ENCODE results near the gene STAP2. TPM values are rescaled to one million over a fixed set of nuclear protein-coding genes. Genes with fewer than 3 reads are reported as not detected.

Gene STAP2
- total RNA-seq, 1 experiment from 2014 or later: 72.6 TPM

GRCh38 chr19:4373013-4373367 is 34.4 kb upstream of the STAP2 start:
- Histone ChIP-seq H3K4me3 (ENCODE audit: low read length) (no peak overlapping the region), H3K36me3 (ENCODE audit: low read depth, low read length) (no peaks in the 10 kb centered on the region), H3K27me3 (ENCODE audit: low read length) (no peaks in the 10 kb centered on the region), H3K9ac (ENCODE audit: low read length) (no peak overlapping the region), H3K4me1 (ENCODE audit: insufficient read depth, low read length) (peaks cover 49% of the 10 kb centered on the region), H3K27ac (ENCODE audit: low read length) (no peak overlapping the region), H4K20me1 (ENCODE audit: low read length) (no peaks in the 10 kb centered on the region), H3K4me2 (ENCODE audit: low read length) (no peak overlapping the region), H3K9me3 (ENCODE audit: low read length) (no peaks in the 10 kb centered on the region), H2AFZ (ENCODE audit: low read length) (no peak overlapping the region), H3K9me2 (replicated peaks; ENCODE audit: low read length) (no peaks in the 10 kb centered on the region), H3K79me2 (ENCODE audit: low read length) (peaks cover 61% of the 10 kb centered on the region), H3F3A (ENCODE audit: low read length, unreplicated experiment) (peaks cover 7% of the 10 kb centered on the region)
- CTCF ChIA-PET: no interaction called here
- POLR2A ChIA-PET (ENCODE audit: unreplicated experiment): no interaction called here
- intact Hi-C loops (cut with micrococcal nuclease): no loop called here
- ATAC-seq: no peak
- BruUV-seq (replicated peaks): no TSS peak
- DNase-seq: no peak
- TF ChIP-seq EZH2 (IDR thresholded peaks at IDR 0.05; ENCODE audit: low read length, unreplicated experiment) (no peak), CTCF (conservative IDR thresholded peaks at IDR 0.05; ENCODE audit: low read depth, low read length) (no peak), EZH2phosphoT487 (IDR thresholded peaks at IDR 0.05; ENCODE audit: borderline replicate concordance, low read length) (no peak)

- Histone ChIP-seq H3K27ac (ENCODE audit: low read length) (no peak overlapping the region), H3K36me3 (ENCODE audit: low read depth, low read length) (no peaks in the 10 kb centered on the region), H3K4me3 (ENCODE audit: low read length) (no peak overlapping the region), H4K20me1 (ENCODE audit: low read length) (no peaks in the 10 kb centered on the region), H3K79me2 (ENCODE audit: low read length) (peaks cover 55% of the 10 kb centered on the region), H3K9me3 (ENCODE audit: low read length) (no peaks in the 10 kb centered on the region), H3K4me2 (ENCODE audit: low read length) (no peak overlapping the region), H2AFZ (ENCODE audit: low read length) (no peak overlapping the region), H3F3A (ENCODE audit: low read length, unreplicated experiment) (peaks cover 7% of the 10 kb centered on the region), H3K4me1 (ENCODE audit: insufficient read depth, low read length) (peaks cover 43% of the 10 kb centered on the region), H3K27me3 (ENCODE audit: low read length) (no peaks in the 10 kb centered on the region), H3K9me2 (replicated peaks; ENCODE audit: low read length) (no peaks in the 10 kb centered on the region), H3K9ac (ENCODE audit: low read length) (no peak overlapping the region)
- intact Hi-C loops (cut with micrococcal nuclease): no loop called here
- CTCF ChIA-PET: no interaction called here
- ATAC-seq (no peak), DNase-seq (no peak)
- no peak for TF ChIP-seq EZH2phosphoT487 (IDR thresholded peaks at IDR 0.05; ENCODE audit: borderline replicate concordance, low read length)
- TF ChIP-seq CTCF (conservative IDR thresholded peaks at IDR 0.05; ENCODE audit: low read depth, low read length): no peak
- TF ChIP-seq EZH2 (IDR thresholded peaks at IDR 0.05; ENCODE audit: low read length, unreplicated experiment): no peak
- no TSS peak for BruUV-seq (replicated peaks)
- POLR2A ChIA-PET (ENCODE audit: unreplicated experiment): no interaction called here
These were observed 33.8 kb upstream of the STAP2 start for GRCh38 chr19:4372165-4373012.

Measured in PC-3 (cell line).